Esophagus muscularis mucosa (tissue), 4 donors: ENCODE results near the gene USP19. TPM values are rescaled to one million over a fixed set of nuclear protein-coding genes. Genes with fewer than 3 reads are reported as not detected.

Source experiments
- DNase-seq: peaks from one replicate; pipeline ENCODE4 v3.0.0-alpha.2; 2017; ENCODE audit errors: extremely low spot score
- H3K27ac ChIP-seq, 4 donors: fragments of 200-600 bp; sonication (generic); replicated peaks in 1 of 4; 1 replicate in 3 of 4; 2 replicates in 1 of 4; pipeline ENCODE4 v1.5.1; 2016 to 2019; ENCODE audit warnings: mild to moderate bottlenecking in 1 of 4
- H3K27me3 ChIP-seq, 4 donors: fragments of 200-600 bp; sonication (generic); one replicate each; pipeline versions ENCODE4 v1.5.1 to v1.6.0; 2016 to 2019
- H3K36me3 ChIP-seq, 4 donors: fragments of 200-600 bp; sonication (generic); one replicate each; pipeline ENCODE4 v1.5.1; 2016 to 2019
- H3K4me1 ChIP-seq, 4 donors: fragments of 200-600 bp; sonication (generic); one replicate each; pipeline ENCODE4 v1.5.1; 2016 to 2019
- H3K4me3 ChIP-seq, 4 donors: fragments of 200-600 bp; sonication (generic); 1 replicate in 2 of 4; 2 replicates in 2 of 4; pipeline ENCODE4 v1.5.1; 2016 to 2019; ENCODE audit warnings: mild to moderate bottlenecking in 4 of 4, moderate library complexity in 1 of 4
- H3K9me3 ChIP-seq, 4 donors: fragments of 200-600 bp; sonication (generic); 1 replicate in 3 of 4; 2 replicates in 1 of 4; pipeline ENCODE4 v1.5.1; 2016 to 2019
- EP300 ChIP-seq: sonication (generic); formaldehyde crosslinking; IDR thresholded peaks from one replicate; pipeline ENCODE4 v1.6.1; 2017; ENCODE audit warnings: antibody characterized with exemption
- POLR2A ChIP-seq: fragments of 450-650 bp; IDR thresholded peaks from one replicate; pipeline ENCODE4 v1.6.1; 2017; ENCODE audit warnings: antibody characterized with exemption, moderate library complexity, mild to moderate bottlenecking, low read depth
- POLR2AphosphoS5 ChIP-seq, 2 donors: sonication (generic); formaldehyde crosslinking; IDR thresholded peaks; one replicate each; pipeline ENCODE4 v1.6.1; 2017; ENCODE audit warnings: antibody characterized with exemption in 2 of 2
- WGBS: methylation state at CpG from one replicate; pipeline ENCODE4 v1.1.5; 2018; 5-methylcytosine and 5-hydroxymethylcytosine counted together
- intact Hi-C: fragments of 100-400 bp; cut with DNase I; formaldehyde crosslinking; loops from one replicate; pipeline ENCODE4 v1.15.1; 2023
- total RNA-seq, 4 donors: library from RNA; depleted of rRNA; stranded (reverse); fragments of >200 nt; gene quantifications; one replicate each; pipeline versions ENCODE4 v1.1.0 to v1.2.1, GENCODE V29; 2016
- TF ChIP-seq, protein P1 (sequence below), 3 experiments: fragments of 200-600 bp in 2 of 3; fragments of 450-650 bp in 1 of 3; sonication (generic) in 2 of 3; IDR thresholded peaks; one replicate each; pipeline ENCODE4 v1.5.1; 2017 to 2019; ENCODE audit warnings: antibody characterized with exemption in 3 of 3, mild to moderate bottlenecking in 2 of 3, moderate library complexity in 1 of 3

The USP19 gene
- total RNA-seq, 4 donors from 2014 or later, result 57.5 to 64.4 (median 59.9) TPM

GRCh38 chr3:49110780-49111179, 9.8 kb downstream of the USP19 start:
- H3K9me3 ChIP-seq, result no peaks in the 10 kb centered on the region
- 88% methylated on average over 8 of the region's 13 CpGs for WGBS
- H3K27me3 ChIP-seq, result no peaks in the 10 kb centered on the region
- no peak for DNase-seq
- peaks cover 77 to 93% (median 89%) of the 10 kb centered on the region in 4 donors for H3K36me3 ChIP-seq
- peaks cover under 1 to 6% (median 4%) of the 10 kb centered on the region in 4 donors for H3K4me1 ChIP-seq
- intact Hi-C loops, result no loop called here
- H3K27ac ChIP-seq, result no peak overlapping the region
- TF ChIP-seq, protein P1, sequence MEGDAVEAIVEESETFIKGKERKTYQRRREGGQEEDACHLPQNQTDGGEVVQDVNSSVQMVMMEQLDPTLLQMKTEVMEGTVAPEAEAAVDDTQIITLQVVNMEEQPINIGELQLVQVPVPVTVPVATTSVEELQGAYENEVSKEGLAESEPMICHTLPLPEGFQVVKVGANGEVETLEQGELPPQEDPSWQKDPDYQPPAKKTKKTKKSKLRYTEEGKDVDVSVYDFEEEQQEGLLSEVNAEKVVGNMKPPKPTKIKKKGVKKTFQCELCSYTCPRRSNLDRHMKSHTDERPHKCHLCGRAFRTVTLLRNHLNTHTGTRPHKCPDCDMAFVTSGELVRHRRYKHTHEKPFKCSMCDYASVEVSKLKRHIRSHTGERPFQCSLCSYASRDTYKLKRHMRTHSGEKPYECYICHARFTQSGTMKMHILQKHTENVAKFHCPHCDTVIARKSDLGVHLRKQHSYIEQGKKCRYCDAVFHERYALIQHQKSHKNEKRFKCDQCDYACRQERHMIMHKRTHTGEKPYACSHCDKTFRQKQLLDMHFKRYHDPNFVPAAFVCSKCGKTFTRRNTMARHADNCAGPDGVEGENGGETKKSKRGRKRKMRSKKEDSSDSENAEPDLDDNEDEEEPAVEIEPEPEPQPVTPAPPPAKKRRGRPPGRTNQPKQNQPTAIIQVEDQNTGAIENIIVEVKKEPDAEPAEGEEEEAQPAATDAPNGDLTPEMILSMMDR (IDR thresholded peaks at IDR 0.05), result no peak
- TF ChIP-seq POLR2A (no peak), POLR2AphosphoS5 (IDR thresholded peaks at IDR 0.05) (no peak), EP300 (no peak)
- no peak overlapping the region for H3K4me3 ChIP-seq

GRCh38 chr3:49108346-49108745, 12.3 kb downstream of the USP19 start:
- no peaks in the 10 kb centered on the region for H3K9me3 ChIP-seq
- H3K27ac ChIP-seq, result no peak overlapping the region
- intact Hi-C loops, result no loop called here
- H3K4me3 ChIP-seq, result no peak overlapping the region
- TF ChIP-seq POLR2A (no peak), EP300 (no peak), POLR2AphosphoS5 (IDR thresholded peaks at IDR 0.05) (no peak)
- TF ChIP-seq, protein P1 (IDR thresholded peaks at IDR 0.05), result no peak
- DNase-seq, result no peak
- H3K27me3 ChIP-seq, result no peaks in the 10 kb centered on the region
- 73% methylated on average over 8 of the region's 14 CpGs for WGBS
- peaks cover 52 to 68% (median 66%) of the 10 kb centered on the region in 4 donors for H3K36me3 ChIP-seq
- H3K4me1 ChIP-seq, result peaks cover 17 to 27% (median 21%) of the 10 kb centered on the region in 4 donors

GRCh38 chr3:49104427-49105291, 16.0 kb downstream of the USP19 start, which contains the start of gene QARS1:
QARS1 (minus strand) TSS chr3:49104757; CDS start chr3:49104733, 24 bp downstream.
- Histone ChIP-seq H3K4me3 (peak within 1 kb of the TSS; percentile 87 to 99 (median 98)), H3K27ac (peak within 1 kb of the TSS; percentile 82 to 91 (median 86)), H3K4me1 (peaks cover 20 to 35% (median 27%) of the 10 kb centered on the region in 4 donors), H3K27me3 (no peaks in the 10 kb centered on the region), H3K36me3 (peaks cover 42 to 68% (median 65%) of the 10 kb centered on the region in 4 donors), H3K9me3 (no peaks in the 10 kb centered on the region)
- peak; percentile 99 for DNase-seq
- intact Hi-C loops, result no loop called here
- TF ChIP-seq EP300 (no peak), POLR2AphosphoS5 (IDR thresholded peaks at IDR 0.05) (peak; percentile 80 to 84)
- WGBS, result 0% methylated on average over 9 of the region's 50 CpGs

DNA sequence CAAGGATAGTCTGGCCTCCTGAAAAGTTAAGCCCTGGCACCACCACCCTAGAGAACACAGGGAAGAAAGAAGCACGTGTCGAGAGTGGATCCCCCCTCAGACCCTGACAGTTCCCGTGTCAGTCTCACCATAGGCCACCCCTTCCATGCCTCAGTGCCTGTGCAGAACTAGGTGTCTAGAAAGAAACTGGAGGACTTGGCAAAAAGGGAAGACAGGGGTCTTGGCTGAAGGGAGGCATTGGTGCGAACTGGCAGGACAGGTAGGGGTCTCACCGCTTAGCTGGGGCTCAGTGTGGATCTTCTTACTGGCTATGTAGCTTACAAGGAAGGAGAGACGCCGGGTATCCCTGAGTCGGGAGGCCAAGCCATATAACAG, 16.6 kb downstream of the USP19 start:
- no peak for TF ChIP-seq EP300
- TF ChIP-seq, protein P1 (IDR thresholded peaks at IDR 0.05), result no peak
- intact Hi-C loops, result no loop called here
- no peaks in the 10 kb centered on the region for H3K9me3 ChIP-seq
- H3K27ac ChIP-seq, result peak overlapping the region; percentile 82 to 91 (median 86)
- WGBS, result 10% methylated on average over 8 of the region's 8 CpGs
- peaks cover 42 to 68% (median 65%) of the 10 kb centered on the region in 4 donors for H3K36me3 ChIP-seq
- H3K27me3 ChIP-seq, result no peaks in the 10 kb centered on the region
- peaks cover 20 to 35% (median 27%) of the 10 kb centered on the region in 4 donors for H3K4me1 ChIP-seq
- DNase-seq, result no peak
- peak overlapping the region; percentile 87 to 99 (median 98) for H3K4me3 ChIP-seq

DNA sequence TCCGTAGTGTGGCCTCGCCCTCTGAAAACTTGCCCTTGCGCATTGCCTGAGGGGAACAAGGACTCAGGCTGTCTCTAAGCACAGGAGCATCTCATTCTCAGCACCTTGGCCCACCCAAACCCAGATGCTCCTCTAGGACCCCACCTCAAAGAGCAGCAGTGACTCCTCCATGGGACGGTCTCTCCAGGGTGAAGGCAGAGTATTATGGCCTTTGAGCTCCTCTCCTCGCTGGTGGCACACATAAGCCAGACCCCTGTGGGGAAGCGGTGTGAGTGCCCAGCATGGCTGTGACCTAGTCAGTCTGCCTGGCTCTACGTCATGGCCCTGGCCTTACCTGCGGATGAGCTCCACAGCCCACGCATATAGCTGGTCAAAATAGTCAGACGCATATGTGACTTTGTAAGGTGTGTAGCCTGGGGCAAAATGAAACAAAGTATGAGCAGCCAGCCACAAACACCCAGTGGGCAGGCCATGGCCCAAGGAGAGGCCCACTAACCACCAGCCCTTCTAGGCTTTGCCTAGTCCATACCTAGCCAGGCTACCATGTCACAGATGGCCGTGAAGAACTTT, 20.5 kb downstream of the USP19 start:
- H3K36me3 ChIP-seq, result peaks cover 49 to 74% (median 69%) of the 10 kb centered on the region in 4 donors
- H3K9me3 ChIP-seq, result no peaks in the 10 kb centered on the region
- intact Hi-C loops, result no loop called here
- no peak overlapping the region for H3K4me3 ChIP-seq
- WGBS, result 100% methylated on average over 8 of the region's 11 CpGs
- no peaks in the 10 kb centered on the region for H3K27me3 ChIP-seq
- DNase-seq, result no peak
- peaks cover 13 to 26% (median 21%) of the 10 kb centered on the region in 4 donors for H3K4me1 ChIP-seq
- TF ChIP-seq, protein P1 (IDR thresholded peaks at IDR 0.05), result no peak
- TF ChIP-seq EP300 (no peak), POLR2AphosphoS5 (IDR thresholded peaks at IDR 0.05) (no peak), POLR2A (no peak)
- no peak overlapping the region for H3K27ac ChIP-seq
